ENCODE measurements around the gene KIZ. TPM values are rescaled to one million over a fixed set of nuclear protein-coding genes. Genes with fewer than 3 reads are reported as not detected.
A peak's percentile ranks its signal among the peaks of the same experiment; 100 is the strongest.

Gene KIZ
- total RNA-seq, 1 experiment from 2014 or later, result 17.6 TPM

DNA sequence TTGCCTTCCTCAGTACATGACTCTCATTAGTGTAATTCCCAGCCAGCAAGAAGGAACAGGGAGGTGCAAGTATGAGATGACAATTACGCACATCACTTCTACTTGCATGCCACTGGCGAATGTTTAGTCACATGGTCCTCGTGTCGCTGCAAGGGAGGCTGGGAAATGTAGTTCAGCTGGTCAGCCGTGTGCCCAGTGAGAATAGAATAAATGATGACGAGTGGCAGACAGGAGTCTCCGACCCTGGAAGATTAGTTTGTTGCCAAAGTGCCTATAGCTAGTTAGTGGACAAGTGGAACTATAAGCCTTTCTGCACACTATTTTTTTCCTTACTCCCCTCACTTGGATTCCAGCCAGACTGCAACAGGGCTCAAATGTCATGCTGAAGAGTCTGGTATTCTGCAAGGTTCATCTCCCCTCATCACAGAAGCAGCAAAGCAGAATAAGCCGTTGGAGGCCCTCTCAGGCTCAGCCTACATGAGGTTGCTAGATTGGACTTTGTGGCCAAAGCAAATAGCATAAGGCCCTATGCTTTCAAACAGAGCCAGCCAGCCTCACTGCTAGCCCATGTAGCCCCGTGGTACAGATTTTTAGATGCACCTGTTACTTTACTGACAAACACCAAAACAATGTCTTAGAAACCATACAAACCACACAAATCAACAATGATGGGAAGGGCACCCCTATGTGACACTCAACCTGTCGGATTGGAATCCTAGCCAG lies 29.4 kb upstream of the KIZ start:
- Histone ChIP-seq H3K36me3 (ENCODE audit: control insufficient read depth in 1 of 2, insufficient read depth in 2 of 2, low read length in 2 of 2) (no peaks in the 10 kb centered on the region), H3K4me2 (ENCODE audit: low read length) (peak overlapping the region; percentile 33), H3K27me3 (ENCODE audit: insufficient read depth, low read length) (no peaks in the 10 kb centered on the region), H3K4me3 (replicated peaks in 1 of 2; ENCODE audit: low read depth in 1 of 2, low read length in 2 of 2) (no peak overlapping the region), H3K9ac (ENCODE audit: low read length) (no peak overlapping the region), H2AFZ (ENCODE audit: low read depth, low read length, poor library complexity, severe bottlenecking) (peak overlapping the region; percentile 91), H4K20me1 (ENCODE audit: insufficient read depth) (no peaks in the 10 kb centered on the region), H3K4me1 (ENCODE audit: control insufficient read depth in 1 of 2, insufficient read depth in 2 of 2, low read length in 2 of 2) (peaks cover 0 to 7% of the 10 kb centered on the region in 2 experiments; a peak in 2 of 4 replicates), H3K79me2 (ENCODE audit: insufficient read depth, low read length) (no peaks in the 10 kb centered on the region), H3K9me3 (ENCODE audit: control insufficient read depth in 1 of 2, insufficient read depth in 1 of 2, low read depth in 1 of 2, low read length in 2 of 2) (no peaks in the 10 kb centered on the region), H3K27ac (ENCODE audit: low read depth, low read length) (no peak overlapping the region), H3K9me2 (ENCODE audit: insufficient read depth) (no peaks in the 10 kb centered on the region)
- ChIA-PET CTCF (no interaction called here), RAD21 (ENCODE audit: low non-redundant PET in 1 of 2, low total read pairs in 2 of 2, uncharacterized antibody in 2 of 2, unreplicated experiment in 2 of 2) (no interaction called here), POLR2A (no interaction called here)
- ATAC-seq (peak; percentile 99), DNase-seq (ENCODE audit: low read depth, low spot score) (peak; percentile 68)
- no TSS peak for BruUV-seq (replicated peaks)
- TF ChIP-seq FOSL1 (IDR thresholded peaks at IDR 0.05; ENCODE audit: low read depth) (no peak), YY1 (IDR thresholded peaks at IDR 0.05; ENCODE audit: extremely low read depth, insufficient replicate concordance, low read depth, low read length) (peak; percentile 36), SP1 (IDR thresholded peaks at IDR 0.05; ENCODE audit: low read depth) (no peak)
- intact Hi-C loops (cut with micrococcal nuclease), result no loop called here

DNA sequence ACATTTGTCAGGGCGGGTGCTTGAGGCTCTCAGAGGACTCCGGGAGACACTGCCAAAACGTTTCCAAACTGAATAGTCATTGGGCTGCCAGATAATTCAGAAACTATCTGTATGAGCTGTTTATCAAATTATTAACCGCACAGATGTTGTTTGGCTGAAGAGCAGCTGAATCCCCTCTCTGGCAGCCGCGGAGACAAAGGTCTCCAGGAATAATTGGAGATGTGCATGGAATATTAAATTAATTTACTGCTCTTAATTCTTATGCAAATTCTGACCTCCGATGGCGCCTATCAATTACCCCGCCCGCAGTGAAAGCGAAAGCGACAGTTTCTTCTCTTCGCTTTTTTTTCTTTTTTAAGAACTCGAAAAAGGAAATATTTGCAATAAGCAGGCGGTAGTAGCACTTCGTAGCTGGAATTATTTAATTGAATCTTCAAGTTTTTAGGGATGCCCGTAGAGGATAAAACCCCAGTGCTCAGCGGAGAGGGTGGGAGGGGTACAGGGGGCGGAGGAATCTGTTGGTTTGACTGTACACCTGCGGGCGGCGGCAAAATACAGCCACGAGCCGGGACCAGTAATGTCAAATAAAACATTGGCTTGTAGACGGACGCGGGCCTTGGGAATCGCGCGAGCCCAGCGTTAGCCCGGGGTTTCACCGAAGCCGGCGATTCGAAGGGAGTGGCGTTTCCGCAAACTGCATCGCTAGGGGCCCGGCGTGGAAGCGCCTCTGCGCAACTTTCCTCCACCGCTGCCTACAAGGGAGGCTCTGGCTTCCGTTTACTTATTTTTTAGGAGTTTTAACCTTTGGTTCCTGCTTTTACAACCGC lies 25.9 kb upstream of the KIZ start:
- Histone ChIP-seq H3K36me3 (ENCODE audit: control insufficient read depth in 1 of 2, insufficient read depth in 2 of 2, low read length in 2 of 2) (no peaks in the 10 kb centered on the region), H4K20me1 (ENCODE audit: insufficient read depth) (no peaks in the 10 kb centered on the region), H2AFZ (ENCODE audit: low read depth, low read length, poor library complexity, severe bottlenecking) (no peak overlapping the region), H3K79me2 (ENCODE audit: insufficient read depth, low read length) (no peaks in the 10 kb centered on the region), H3K9ac (ENCODE audit: low read length) (no peak overlapping the region), H3K9me3 (ENCODE audit: control insufficient read depth in 1 of 2, insufficient read depth in 1 of 2, low read depth in 1 of 2, low read length in 2 of 2) (no peaks in the 10 kb centered on the region), H3K27ac (ENCODE audit: low read depth, low read length) (no peak overlapping the region), H3K4me1 (ENCODE audit: control insufficient read depth in 1 of 2, insufficient read depth in 2 of 2, low read length in 2 of 2) (peaks cover 0 to 7% of the 10 kb centered on the region in 2 experiments; a peak in 2 of 4 replicates), H3K27me3 (ENCODE audit: insufficient read depth, low read length) (no peaks in the 10 kb centered on the region), H3K4me2 (ENCODE audit: low read length) (no peak overlapping the region), H3K9me2 (ENCODE audit: insufficient read depth) (no peaks in the 10 kb centered on the region), H3K4me3 (replicated peaks in 1 of 2; ENCODE audit: low read depth in 1 of 2, low read length in 2 of 2) (no peak overlapping the region)
- CTCF ChIA-PET, result no interaction called here
- no peak for ATAC-seq
- RAD21 ChIA-PET (ENCODE audit: low non-redundant PET in 1 of 2, low total read pairs in 2 of 2, uncharacterized antibody in 2 of 2, unreplicated experiment in 2 of 2), result no interaction called here
- intact Hi-C loops (cut with micrococcal nuclease), result no loop called here
- DNase-seq (ENCODE audit: low read depth, low spot score), result no peak
- no TSS peak for BruUV-seq (replicated peaks)
- TF ChIP-seq JUND (IDR thresholded peaks at IDR 0.05), result no peak
- TF ChIP-seq POLR2A (IDR thresholded peaks at IDR 0.05; ENCODE audit: borderline replicate concordance, extremely low read depth, insufficient read depth, insufficient read length), result no peak
- TF ChIP-seq EGR1 (IDR thresholded peaks at IDR 0.05; ENCODE audit: low read depth), result no peak
- TF ChIP-seq CBX3 (IDR thresholded peaks at IDR 0.05; ENCODE audit: low read depth), result no peak
- TF ChIP-seq ATF3 (IDR thresholded peaks at IDR 0.05), result no peak
- no peak for TF ChIP-seq EZH2phosphoT487 (IDR thresholded peaks at IDR 0.05; ENCODE audit: borderline replicate concordance)
- TF ChIP-seq YY1 (IDR thresholded peaks at IDR 0.05; ENCODE audit: extremely low read depth, insufficient replicate concordance, low read depth, low read length), result no peak
- no peak for TF ChIP-seq SP1 (IDR thresholded peaks at IDR 0.05; ENCODE audit: low read depth)
- no peak for TF ChIP-seq ELF1 (IDR thresholded peaks at IDR 0.05; ENCODE audit: borderline replicate concordance, low read depth)
- no peak for TF ChIP-seq MAX (IDR thresholded peaks at IDR 0.05)
- TF ChIP-seq EZH2 (IDR thresholded peaks at IDR 0.05), result no peak
- no peak for TF ChIP-seq ZFX (IDR thresholded peaks at IDR 0.05)
- TF ChIP-seq, protein P1, sequence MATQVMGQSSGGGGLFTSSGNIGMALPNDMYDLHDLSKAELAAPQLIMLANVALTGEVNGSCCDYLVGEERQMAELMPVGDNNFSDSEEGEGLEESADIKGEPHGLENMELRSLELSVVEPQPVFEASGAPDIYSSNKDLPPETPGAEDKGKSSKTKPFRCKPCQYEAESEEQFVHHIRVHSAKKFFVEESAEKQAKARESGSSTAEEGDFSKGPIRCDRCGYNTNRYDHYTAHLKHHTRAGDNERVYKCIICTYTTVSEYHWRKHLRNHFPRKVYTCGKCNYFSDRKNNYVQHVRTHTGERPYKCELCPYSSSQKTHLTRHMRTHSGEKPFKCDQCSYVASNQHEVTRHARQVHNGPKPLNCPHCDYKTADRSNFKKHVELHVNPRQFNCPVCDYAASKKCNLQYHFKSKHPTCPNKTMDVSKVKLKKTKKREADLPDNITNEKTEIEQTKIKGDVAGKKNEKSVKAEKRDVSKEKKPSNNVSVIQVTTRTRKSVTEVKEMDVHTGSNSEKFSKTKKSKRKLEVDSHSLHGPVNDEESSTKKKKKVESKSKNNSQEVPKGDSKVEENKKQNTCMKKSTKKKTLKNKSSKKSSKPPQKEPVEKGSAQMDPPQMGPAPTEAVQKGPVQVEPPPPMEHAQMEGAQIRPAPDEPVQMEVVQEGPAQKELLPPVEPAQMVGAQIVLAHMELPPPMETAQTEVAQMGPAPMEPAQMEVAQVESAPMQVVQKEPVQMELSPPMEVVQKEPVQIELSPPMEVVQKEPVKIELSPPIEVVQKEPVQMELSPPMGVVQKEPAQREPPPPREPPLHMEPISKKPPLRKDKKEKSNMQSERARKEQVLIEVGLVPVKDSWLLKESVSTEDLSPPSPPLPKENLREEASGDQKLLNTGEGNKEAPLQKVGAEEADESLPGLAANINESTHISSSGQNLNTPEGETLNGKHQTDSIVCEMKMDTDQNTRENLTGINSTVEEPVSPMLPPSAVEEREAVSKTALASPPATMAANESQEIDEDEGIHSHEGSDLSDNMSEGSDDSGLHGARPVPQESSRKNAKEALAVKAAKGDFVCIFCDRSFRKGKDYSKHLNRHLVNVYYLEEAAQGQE (IDR thresholded peaks at IDR 0.05; ENCODE audit: low read depth), result no peak
- TF ChIP-seq RAD21 (IDR thresholded peaks at IDR 0.05; ENCODE audit: low read depth), result no peak
- no peak for TF ChIP-seq SIN3A (IDR thresholded peaks at IDR 0.05; ENCODE audit: low read depth)
- no peak for TF ChIP-seq POLR2AphosphoS5 (IDR thresholded peaks at IDR 0.05; ENCODE audit: low read depth, low read length)
- POLR2A ChIA-PET, result no interaction called here
